A673 (cell line): ENCODE data around the gene SEC22B.
"Not testable (repeated sequence)": the region's sequence is repeated elsewhere in the genome, so short reads cannot be mapped to it uniquely, and the experiment has no call there.

ENCODE experiments used
- EZH2 ChIP-seq: fragments of 200-600 bp; sonication (generic); IDR thresholded peaks from 2 replicates; pipeline ENCODE4 v1.6.1; 2017; ENCODE audit warnings: borderline replicate concordance, low read depth, mild to moderate bottlenecking, mixed read lengths, antibody characterized with exemption, low read length; ENCODE audit not compliant: poor library complexity, severe bottlenecking
- TF ChIP-seq, protein P1 (sequence below): fragments of 300-800, 200-600 bp; sonication (generic); conservative IDR thresholded peaks from 2 replicates; pipeline ENCODE4 v1.5.1; 2017; ENCODE audit warnings: low read depth, mild to moderate bottlenecking, antibody characterized with exemption, low read length, moderate library complexity, mixed read lengths

GRCh38 chr1:120112212-120112611 is 64.1 kb downstream of the SEC22B start:
- TF ChIP-seq, protein P1, sequence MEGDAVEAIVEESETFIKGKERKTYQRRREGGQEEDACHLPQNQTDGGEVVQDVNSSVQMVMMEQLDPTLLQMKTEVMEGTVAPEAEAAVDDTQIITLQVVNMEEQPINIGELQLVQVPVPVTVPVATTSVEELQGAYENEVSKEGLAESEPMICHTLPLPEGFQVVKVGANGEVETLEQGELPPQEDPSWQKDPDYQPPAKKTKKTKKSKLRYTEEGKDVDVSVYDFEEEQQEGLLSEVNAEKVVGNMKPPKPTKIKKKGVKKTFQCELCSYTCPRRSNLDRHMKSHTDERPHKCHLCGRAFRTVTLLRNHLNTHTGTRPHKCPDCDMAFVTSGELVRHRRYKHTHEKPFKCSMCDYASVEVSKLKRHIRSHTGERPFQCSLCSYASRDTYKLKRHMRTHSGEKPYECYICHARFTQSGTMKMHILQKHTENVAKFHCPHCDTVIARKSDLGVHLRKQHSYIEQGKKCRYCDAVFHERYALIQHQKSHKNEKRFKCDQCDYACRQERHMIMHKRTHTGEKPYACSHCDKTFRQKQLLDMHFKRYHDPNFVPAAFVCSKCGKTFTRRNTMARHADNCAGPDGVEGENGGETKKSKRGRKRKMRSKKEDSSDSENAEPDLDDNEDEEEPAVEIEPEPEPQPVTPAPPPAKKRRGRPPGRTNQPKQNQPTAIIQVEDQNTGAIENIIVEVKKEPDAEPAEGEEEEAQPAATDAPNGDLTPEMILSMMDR = not testable (repeated sequence)
- TF ChIP-seq EZH2 = not testable (repeated sequence)
